Effector CD8-positive, alpha-beta T cell (primary cell): ENCODE results near the gene CACNB3.
"Not testable (repeated sequence)": the region's sequence is repeated elsewhere in the genome, so short reads cannot be mapped to it uniquely, and the experiment has no call there.

ENCODE experiments used
- DNase-seq: peaks from one replicate; lab custom pipeline; 2025; lab: John Stamatoyannopoulos, UW

The CACNB3 gene

DNA sequence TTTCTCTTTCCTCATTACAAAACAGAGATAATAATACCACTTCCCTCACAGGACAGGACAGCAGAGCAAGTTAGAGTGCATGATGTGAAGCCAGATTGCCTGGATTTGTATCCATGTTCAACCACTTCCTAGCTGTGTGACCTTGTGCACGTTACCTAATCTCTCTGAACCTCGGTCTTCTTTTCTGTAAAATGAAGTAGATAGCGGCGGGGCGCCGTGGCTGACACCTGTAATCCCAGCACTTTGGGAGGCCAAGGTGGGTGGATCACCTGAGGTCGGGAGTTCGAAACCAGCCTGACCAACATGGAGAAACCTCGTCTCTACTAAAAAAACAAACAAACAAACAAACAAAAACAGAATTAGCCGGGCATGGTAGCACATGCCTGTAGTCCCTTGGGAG lies 36.6 kb downstream of the CACNB3 start:
- DNase-seq = not testable (repeated sequence)

DNA sequence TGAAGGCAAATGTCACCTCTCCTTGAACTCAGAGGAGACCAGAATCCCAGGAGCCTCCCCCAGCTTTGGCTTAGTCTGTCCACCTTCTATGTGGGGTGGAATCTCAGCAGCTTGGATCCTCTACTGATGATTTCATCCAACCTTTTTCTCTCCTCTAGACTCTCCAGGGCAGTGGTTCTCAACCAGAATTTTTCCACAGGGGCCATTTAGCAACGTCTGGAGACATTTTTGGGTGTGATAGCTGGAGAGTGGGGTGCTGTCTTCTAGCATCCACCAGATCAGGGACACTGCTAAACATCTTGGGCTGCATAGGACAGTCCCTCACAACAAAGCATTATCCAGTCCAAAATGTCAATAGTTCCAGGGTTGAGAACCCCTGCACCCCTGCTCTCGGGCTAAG lies 38.1 kb downstream of the CACNB3 start:
- DNase-seq = no peak

DNA sequence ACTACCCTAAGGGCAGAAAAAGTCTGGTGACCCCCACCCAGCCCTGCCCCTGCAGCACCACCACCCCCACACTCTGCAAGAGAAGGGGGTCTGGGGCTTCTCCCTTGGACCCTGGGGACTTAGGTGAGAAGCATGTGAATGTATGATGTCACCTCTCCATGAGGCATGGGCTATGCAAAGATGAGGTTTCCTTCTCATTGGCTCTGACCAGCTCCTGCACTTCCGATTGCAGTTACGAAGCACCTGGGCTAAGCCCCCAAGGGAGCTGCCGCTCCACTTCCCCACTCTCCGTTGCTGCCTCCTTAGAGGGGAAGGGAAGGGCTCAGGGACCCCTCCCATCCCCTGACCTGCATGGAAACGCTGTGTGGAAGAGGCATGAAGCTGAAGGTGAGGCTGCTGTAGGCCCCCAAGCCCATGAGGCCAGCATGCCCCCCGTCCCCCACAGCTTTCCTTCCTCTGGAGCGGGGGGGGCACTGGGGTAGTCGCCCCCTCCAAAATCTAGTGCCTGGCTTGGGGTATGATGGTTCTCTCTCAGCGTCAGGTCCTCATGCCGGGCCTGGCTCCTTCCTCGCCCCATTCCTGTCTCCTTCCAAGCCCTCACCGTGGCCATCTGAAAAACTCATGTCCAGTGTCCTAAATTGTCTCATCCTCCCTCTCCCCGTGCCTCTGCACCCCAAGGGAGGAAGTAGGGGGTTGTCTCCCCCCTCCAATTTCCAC lies 39.1 kb downstream of the CACNB3 start:
- DNase-seq = no peak

DNA sequence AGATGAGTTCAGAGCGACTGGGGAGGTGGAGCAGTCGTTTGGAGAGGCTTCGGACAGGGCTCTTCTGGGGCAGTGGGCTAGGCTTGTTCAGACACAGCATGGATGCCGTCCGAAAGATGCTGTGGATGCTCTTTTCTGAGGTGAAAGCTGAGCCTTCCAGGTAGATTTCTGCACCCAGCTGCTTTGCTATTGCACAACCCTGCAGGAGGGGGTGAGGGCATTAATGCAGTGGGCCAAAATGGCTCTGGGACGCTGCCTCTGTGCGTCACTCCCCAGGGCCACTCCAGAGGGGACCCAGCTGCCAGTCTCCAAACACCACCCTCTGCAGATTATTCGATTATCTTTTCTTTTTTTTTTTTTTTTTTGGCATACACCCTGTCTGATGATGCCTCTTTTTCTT lies 39.7 kb downstream of the CACNB3 start:
- DNase-seq = no peak

DNA sequence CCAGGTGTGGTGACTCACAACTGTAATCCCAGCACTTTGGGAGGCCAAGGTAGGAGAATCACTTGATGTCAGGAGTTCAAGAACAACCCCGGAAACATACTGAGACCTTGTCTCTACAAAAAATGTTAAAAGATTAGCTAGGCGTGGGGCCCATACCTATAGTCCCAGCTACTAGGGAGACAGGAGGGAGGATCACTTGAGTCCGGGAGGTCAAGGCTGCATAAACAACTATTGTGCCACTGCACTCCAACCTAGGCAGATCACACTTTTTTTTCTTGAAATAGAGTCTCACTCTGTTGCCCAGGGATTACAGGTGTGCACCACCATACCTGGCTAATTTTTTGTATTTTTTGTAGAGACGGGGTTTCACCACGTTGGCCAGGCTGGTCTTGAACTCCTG lies 41.3 kb downstream of the CACNB3 start:
- no peak for DNase-seq

DNA sequence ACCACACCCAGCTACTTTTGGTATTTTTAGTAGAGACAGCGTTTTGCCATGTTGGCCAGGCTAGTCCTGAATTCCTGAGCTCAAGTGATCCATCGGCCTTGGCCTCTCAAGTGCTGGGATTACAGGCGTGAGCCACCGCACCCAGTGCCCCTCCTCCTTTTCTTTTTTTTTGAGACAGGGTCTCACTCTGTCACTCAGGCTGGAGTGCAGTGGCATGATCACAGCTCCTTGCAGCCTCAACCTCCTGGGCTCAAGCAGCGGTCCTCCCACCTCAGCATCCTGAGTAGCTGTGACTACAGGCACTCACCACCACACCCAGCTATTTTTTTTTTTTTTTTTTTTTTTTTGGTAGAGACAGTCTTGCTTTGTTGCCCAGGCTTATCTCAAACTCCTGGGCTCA lies 41.9 kb downstream of the CACNB3 start:
- not testable (repeated sequence) for DNase-seq

DNA sequence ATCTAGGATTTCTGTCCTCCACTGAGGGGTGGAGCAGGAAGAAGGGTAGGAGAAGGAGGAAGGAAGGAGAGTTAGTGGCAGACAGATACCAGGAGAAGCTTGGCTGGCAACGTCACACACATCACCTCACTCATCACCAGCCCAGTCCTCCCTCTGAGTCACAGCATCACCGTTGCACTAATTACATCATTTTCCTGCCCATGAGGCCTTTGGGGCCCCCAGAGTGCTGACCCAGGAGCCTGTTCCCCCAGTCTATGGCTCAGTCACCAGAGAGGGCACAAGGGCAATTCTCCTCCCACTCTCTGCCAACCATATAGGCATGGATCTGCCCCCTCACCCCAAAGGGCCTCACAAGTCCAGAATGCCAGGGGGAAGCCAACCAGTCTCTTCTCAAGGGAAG lies 42.8 kb downstream of the CACNB3 start:
- no peak for DNase-seq

DNA sequence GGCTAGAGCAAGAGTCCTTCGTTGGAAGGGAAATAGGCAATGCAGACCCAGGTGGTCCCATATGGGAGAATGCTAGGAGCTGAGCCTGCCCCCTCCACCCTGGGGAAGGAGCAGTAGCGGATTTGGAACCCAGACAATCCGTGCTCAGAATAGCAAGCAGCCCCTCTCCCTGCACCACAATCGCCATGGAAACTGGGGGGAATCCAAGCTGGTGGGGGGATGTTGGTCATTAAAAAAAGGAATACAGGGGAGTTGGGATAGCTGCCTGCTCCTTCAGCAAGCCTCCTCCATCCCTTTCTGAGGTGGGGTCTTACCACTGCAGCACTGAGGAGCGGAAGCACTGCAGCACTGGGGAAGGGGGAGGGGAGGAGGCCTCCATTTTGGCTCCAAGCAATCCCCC lies 44.5 kb downstream of the CACNB3 start:
- no peak for DNase-seq

DNA sequence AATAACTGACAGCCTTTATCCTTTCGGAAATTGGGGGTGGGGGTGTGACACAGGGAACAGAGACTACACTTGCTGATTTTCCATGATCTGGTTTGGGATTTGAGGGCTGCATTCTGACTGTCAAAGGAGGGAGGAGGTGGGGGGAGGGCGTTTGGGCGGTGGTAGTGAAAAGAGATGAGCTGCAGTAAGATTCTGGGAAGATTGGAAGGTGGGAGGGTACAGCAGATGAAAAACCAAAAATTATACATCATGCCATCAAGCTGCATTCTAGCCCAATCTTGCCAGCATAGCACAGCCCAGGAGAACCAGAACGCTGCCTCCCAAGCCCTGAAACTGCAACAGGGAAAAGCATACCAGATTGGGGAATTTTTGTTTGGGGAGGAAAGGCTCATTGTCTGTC lies 45.0 kb downstream of the CACNB3 start:
- DNase-seq = no peak

DNA sequence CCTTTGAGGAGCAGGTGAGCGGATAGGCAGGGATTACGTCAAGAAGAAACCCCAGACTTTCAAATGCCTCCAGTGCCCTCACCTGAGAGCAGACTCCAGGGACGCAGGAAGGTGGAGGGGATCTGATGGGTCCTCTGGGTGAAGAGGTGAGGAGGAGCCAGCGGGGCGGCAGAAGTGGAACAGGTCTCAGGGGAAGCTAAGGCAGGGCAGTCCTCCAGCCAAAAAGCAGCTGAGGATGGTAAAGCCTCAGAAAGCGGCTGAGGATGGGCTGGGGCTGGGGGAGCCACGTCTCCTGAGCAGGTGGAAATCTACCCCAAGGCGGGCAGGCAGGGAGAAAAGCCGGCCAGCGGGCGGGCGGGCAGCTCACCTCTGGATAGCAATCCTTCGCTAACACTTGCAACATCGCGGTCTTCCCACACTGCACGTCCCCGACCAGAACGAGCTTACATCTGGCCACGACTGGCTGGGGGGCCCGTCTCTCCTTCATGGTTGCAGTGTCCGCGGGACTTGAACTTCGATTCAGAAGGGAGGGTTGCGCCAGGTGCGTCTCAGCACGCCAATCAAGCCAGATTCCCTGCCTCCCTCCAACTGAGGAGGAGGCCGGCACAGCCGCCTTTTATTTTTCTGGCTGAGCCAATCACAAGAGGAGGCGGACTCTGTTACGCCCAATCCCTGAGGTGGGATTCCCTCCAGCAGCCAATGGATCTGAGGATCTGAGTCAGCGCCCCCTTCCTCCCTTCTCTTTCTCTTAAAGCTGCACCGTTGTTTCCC lies 47.2 kb downstream of the CACNB3 start, which contains the start of gene RND1:
RND1 (minus strand) TSS at position 590 of the 771 bp plus-strand sequence; CDS start at position 487, 103 bp downstream.
- peak; percentile 81 for DNase-seq

DNA sequence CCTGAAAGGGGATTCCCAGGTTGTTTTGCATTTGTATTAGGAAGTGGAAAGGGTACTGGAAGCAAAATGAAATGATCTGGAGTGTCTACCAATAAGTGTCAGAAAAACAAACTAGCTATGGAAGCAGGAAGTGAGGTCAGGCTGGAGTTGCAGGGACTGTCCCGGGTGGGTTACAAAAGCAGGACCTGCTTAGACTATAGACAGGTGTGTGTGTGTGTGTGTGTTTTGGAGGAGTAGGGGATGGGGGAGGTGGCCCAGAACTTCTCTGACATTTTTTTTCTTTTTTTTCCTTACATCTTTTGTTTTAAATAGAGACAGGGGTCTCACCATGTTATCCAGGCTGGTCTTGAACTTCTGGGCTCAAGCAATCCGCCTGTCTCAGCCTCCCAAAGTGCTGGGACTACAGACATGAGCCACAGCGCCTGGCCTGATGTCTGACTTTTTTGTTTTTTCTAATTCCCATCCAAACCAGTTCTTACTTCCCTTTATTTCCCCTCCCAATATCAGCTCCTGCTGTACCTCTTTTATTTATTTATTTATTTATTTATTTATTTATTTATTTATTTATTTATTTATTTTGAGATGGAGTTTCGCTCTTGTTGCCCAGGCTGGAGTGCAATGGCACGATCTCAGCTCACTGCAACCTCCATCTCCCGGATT lies 47.9 kb downstream of the CACNB3 start:
- no peak for DNase-seq

DNA sequence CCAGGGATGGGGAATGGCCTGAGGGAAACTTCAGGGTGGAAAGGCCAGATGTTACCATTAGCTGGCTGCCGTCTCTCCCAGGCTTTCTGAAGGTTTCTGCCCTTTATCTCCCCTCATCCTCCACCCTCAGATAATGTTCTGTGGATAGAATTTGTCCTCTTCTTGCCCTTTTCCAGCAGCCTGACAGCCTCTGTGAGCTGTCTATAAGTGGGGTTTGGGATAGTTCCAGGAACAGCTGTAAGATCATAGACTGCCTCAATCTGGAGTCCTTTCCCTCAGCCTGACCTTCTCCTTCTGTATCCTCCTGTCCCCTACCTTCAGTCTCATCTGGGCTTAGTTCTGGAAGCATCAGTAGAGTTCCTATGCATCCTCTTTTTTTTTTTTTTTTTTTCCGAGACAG lies 50.2 kb downstream of the CACNB3 start:
- no peak for DNase-seq

DNA sequence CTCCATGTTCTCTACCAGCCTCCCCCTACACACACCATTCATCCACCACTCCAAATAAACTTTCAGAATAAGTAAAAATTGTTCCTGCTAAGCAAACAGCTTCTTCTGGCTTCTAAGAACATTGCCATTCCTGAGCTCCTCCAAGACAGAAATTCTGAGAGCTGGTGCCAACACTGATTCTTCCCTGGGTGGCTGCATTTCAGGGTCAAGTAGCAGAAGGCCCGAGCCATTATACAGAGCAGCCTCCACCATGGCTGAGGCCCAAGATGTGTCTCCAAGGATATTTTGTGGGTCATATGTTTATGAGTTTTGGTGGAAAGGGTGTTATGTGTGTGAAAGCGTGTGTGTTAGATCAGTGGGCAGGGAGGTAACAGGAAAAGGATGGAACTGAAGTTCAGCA lies 50.9 kb downstream of the CACNB3 start:
- DNase-seq = no peak

DNA sequence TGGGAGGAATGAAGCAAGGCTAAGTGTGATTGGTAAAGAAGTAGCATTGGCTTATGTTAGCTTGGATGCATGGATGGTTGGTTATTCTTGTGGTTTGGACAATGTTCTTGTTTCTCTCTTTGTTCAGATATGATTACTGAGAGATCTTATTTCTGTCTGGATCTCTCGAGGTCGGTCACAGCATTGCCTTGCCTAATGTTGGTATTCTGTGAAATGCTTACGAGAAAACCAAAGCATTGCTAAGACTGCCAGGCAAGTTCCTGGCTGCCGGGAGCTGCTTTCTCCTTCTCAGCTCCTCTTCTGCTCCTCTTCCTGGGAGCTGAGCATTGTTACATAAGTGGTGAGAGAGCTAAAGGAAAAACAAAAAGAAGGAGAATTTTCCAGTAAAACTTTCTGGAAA lies 54.8 kb downstream of the CACNB3 start:
- no peak for DNase-seq

DNA sequence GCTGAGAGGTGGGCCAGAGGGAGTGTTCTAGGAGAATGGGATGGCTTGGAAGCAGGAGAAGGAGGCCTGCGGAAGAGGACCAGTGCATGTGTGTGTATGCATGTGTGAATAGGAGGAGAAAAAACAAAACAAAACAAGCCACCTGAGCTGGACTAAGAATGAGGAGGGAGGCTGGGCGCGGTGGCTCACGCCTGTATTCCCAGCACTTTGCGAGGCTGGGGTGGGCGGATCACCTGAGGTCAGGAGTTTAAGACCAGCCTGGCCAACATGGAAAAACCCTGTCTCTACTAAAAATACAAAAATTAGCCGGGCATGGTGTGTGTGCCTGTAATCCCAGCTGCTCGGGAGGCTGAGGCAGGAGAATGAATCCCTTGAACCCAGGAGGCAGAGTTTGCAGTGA lies 55.2 kb downstream of the CACNB3 start:
- not testable (repeated sequence) for DNase-seq

DNA sequence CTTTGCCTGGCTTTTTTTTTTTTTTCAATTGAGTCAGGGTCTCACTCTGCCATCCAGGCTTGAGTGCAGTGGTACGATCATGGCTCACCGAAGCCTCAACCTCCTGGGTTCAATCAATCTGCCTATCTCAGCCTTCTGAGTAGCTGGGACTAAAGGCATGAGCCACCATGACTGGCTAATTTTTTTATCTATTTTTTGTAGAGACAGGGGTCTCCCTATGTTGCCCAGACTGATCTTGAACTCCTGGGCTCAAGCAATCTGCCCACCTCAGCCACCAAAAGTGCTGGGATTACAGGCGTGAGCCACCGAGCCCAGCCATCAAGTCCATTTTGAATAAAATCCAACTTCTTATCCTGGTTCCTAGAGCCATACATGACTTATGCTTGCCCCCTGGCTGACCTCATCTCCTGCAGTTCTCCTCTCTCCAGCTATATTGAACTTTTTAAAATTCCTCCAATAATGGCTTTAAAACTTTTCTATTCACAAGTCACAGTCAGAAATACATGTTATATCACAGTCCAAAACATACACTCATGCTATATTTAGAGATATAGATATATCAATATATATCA lies 57.7 kb downstream of the CACNB3 start:
- no peak for DNase-seq
